Esophagus muscularis mucosa (tissue), 4 donors: ENCODE results near the gene AGAP5. TPM values are rescaled to one million over a fixed set of nuclear protein-coding genes. Genes with fewer than 3 reads are reported as not detected.

Experiments
- DNase-seq: peaks from one replicate; pipeline ENCODE4 v3.0.0-alpha.2; 2017; ENCODE audit errors: extremely low spot score
- H3K27ac ChIP-seq, 4 donors: fragments of 200-600 bp; sonication (generic); replicated peaks in 1 of 4; 1 replicate in 3 of 4; 2 replicates in 1 of 4; pipeline ENCODE4 v1.5.1; 2016 to 2019; ENCODE audit warnings: mild to moderate bottlenecking in 1 of 4
- H3K27me3 ChIP-seq, 4 donors: fragments of 200-600 bp; sonication (generic); one replicate each; pipeline versions ENCODE4 v1.5.1 to v1.6.0; 2016 to 2019
- H3K36me3 ChIP-seq, 4 donors: fragments of 200-600 bp; sonication (generic); one replicate each; pipeline ENCODE4 v1.5.1; 2016 to 2019
- H3K4me1 ChIP-seq, 4 donors: fragments of 200-600 bp; sonication (generic); one replicate each; pipeline ENCODE4 v1.5.1; 2016 to 2019
- H3K4me3 ChIP-seq, 4 donors: fragments of 200-600 bp; sonication (generic); 1 replicate in 2 of 4; 2 replicates in 2 of 4; pipeline ENCODE4 v1.5.1; 2016 to 2019; ENCODE audit warnings: mild to moderate bottlenecking in 4 of 4, moderate library complexity in 1 of 4
- H3K9me3 ChIP-seq, 4 donors: fragments of 200-600 bp; sonication (generic); 1 replicate in 3 of 4; 2 replicates in 1 of 4; pipeline ENCODE4 v1.5.1; 2016 to 2019
- CTCF ChIP-seq, 3 experiments: fragments of 200-600 bp in 2 of 3; fragments of 450-650 bp in 1 of 3; sonication (generic) in 2 of 3; IDR thresholded peaks; one replicate each; pipeline ENCODE4 v1.5.1; 2017 to 2019; ENCODE audit warnings: antibody characterized with exemption in 3 of 3, mild to moderate bottlenecking in 2 of 3, moderate library complexity in 1 of 3
- WGBS: methylation state at CpG from one replicate; pipeline ENCODE4 v1.1.5; 2018; 5-methylcytosine and 5-hydroxymethylcytosine counted together
- intact Hi-C: fragments of 100-400 bp; cut with DNase I; formaldehyde crosslinking; loops from one replicate; pipeline ENCODE4 v1.15.1; 2023
- small RNA-seq, 3 donors: library from RNA; depleted of rRNA; stranded (forward); fragments of <200 nt; gene quantifications; one replicate each; pipeline ENCODE3, GENCODE V24; 2016
- total RNA-seq, 4 donors: library from RNA; depleted of rRNA; stranded (reverse); fragments of >200 nt; gene quantifications; one replicate each; pipeline versions ENCODE4 v1.1.0 to v1.2.1, GENCODE V29; 2016

Gene AGAP5
- total RNA-seq, 4 donors from 2014 or later: 2.3 to 6.6 (median 2.8) TPM

- no peak for TF ChIP-seq CTCF (IDR thresholded peaks at IDR 0.05)
- H3K9me3 ChIP-seq: no peaks in the 10 kb centered on the region
- no peaks in the 10 kb centered on the region for H3K27me3 ChIP-seq
- intact Hi-C loops: loop anchor here (5.0 kb wide), 2 partner anchors 38 to 98 kb away; no protein-coding TSS in a partner anchor
- H3K27ac ChIP-seq: peak overlapping the region; percentile 81 to 89 (median 82)
- no peaks in the 10 kb centered on the region for H3K36me3 ChIP-seq
- WGBS: under 1% methylated on average over 34 of the region's 46 CpGs
- peak overlapping the region; percentile 69 to 95 (median 82) for H3K4me3 ChIP-seq
- no peak for DNase-seq
- H3K4me1 ChIP-seq: peaks cover 11 to 17% (median 16%) of the 10 kb centered on the region in 4 donors
These were observed 72.7 kb downstream of the AGAP5 start for GRCh38 chr10:73625004-73625883.

Small RNA genes lying within 50 kb of the gene (small RNA-seq; reads per million reads assigned to genes)
- gene AC022400.4 (0 reads per million in 3 donors), gene RNA5SP320 (0 reads per million in 3 donors)

Other genes starting within 250 kb of the AGAP5 start
- gene PPP3CB, start 202.1 kb downstream of the AGAP5 start, total RNA-seq: 100 to 1,000 TPM in 1 of 4 donors, 10 to 100 TPM in 3; 67.1 to 106 (median 71.6) TPM
- gene USP54, start 106.8 kb downstream of the AGAP5 start, total RNA-seq: 10 to 100 TPM; 45.6 to 54.8 (median 46.7) TPM
- gene MYOZ1, start 56.6 kb downstream of the AGAP5 start, total RNA-seq: under 1 TPM in 2 of 4 donors, not detected in 2; 0.17 to 0.29 TPM
- gene SYNPO2L, start 42.1 kb downstream of the AGAP5 start, total RNA-seq: not detected
- 10 to 100 TPM; 42.4 to 61.3 (median 53.5) TPM for gene SEC24C, start 46.3 kb upstream of the AGAP5 start, total RNA-seq
- gene CHCHD1, start 83.9 kb upstream of the AGAP5 start, total RNA-seq: 10 to 100 TPM; 14.9 to 32.0 (median 25.6) TPM
- 100 to 1,000 TPM in 3 of 4 donors, 10 to 100 TPM in 1; 66.4 to 123 (median 107) TPM for gene ZSWIM8, start 87.5 kb upstream of the AGAP5 start, total RNA-seq
- 10 to 100 TPM; 26.8 to 38.3 (median 31.1) TPM for gene NDST2, start 113.5 kb upstream of the AGAP5 start, total RNA-seq
- gene CAMK2G, start 176.4 kb upstream of the AGAP5 start, total RNA-seq: 100 to 1,000 TPM in 3 of 4 donors, 10 to 100 TPM in 1; 96.4 to 201 (median 159) TPM
- gene PLAU, start 213.0 kb upstream of the AGAP5 start, total RNA-seq: 10 to 100 TPM in 1 of 4 donors, 1 to 10 TPM in 3; 4.2 to 38.3 (median 6.9) TPM